Hepatocyte (in vitro differentiated cells): Measurements from ENCODE around the gene FAM210B. TPM values are rescaled to one million over a fixed set of nuclear protein-coding genes. Genes with fewer than 3 reads are reported as not detected.

Experiments used
- DNase-seq: peaks from one replicate; pipeline ENCODE4 v3.0.0-alpha.2; 2016; ENCODE audit warnings: low spot score
- H2AFZ ChIP-seq: fragments of 200-600 bp; sonication (generic); 2 replicates; pipeline ENCODE4 v1.6.0; 2016; ENCODE audit warnings: antibody characterized with exemption, mild to moderate bottlenecking
- H3K27ac ChIP-seq: fragments of 200-600 bp; sonication (generic); 2 replicates; pipeline ENCODE4 v1.5.1; 2016; ENCODE audit warnings: mild to moderate bottlenecking
- H3K27me3 ChIP-seq: fragments of 200-600 bp; sonication (generic); 2 replicates; pipeline ENCODE4 v1.6.1; 2016
- H3K36me3 ChIP-seq: fragments of 200-600 bp; sonication (generic); replicated peaks from 2 replicates; pipeline ENCODE4 v1.5.1; 2016; ENCODE audit warnings: low read depth; ENCODE audit not compliant: insufficient read depth
- H3K4me1 ChIP-seq: fragments of 200-600 bp; sonication (generic); 2 replicates; pipeline ENCODE4 v1.5.1; 2016; ENCODE audit warnings: mild to moderate bottlenecking, moderate library complexity; ENCODE audit not compliant: insufficient read depth
- H3K4me2 ChIP-seq: fragments of 200-600 bp; sonication (generic); 2 replicates; pipeline ENCODE4 v1.6.0; 2016
- H3K4me3 ChIP-seq: fragments of 200-600 bp; sonication (generic); 2 replicates; pipeline ENCODE4 v1.5.1; 2016; ENCODE audit warnings: mild to moderate bottlenecking
- H3K79me2 ChIP-seq: fragments of 200-600 bp; sonication (generic); 2 replicates; pipeline ENCODE4 v1.6.0; 2017; ENCODE audit warnings: mild to moderate bottlenecking
- H3K9me2 ChIP-seq: fragments of 200-600 bp; sonication (generic); replicated peaks from 2 replicates; pipeline ENCODE4 v1.6.0; 2017; ENCODE audit warnings: mild to moderate bottlenecking; ENCODE audit not compliant: insufficient read depth
- H3K9me3 ChIP-seq: fragments of 200-600 bp; sonication (generic); 2 replicates; pipeline ENCODE4 v1.5.1; 2016; ENCODE audit warnings: low read depth, mild to moderate bottlenecking
- H4K20me1 ChIP-seq: fragments of 200-600 bp; sonication (generic); 2 replicates; pipeline ENCODE4 v1.6.0; 2016; ENCODE audit warnings: mild to moderate bottlenecking; ENCODE audit not compliant: insufficient read depth, poor library complexity, severe bottlenecking
- EZH2 ChIP-seq: fragments of 200-600 bp; sonication (generic); IDR thresholded peaks from 2 replicates; pipeline ENCODE4 v1.6.1; 2016; ENCODE audit warnings: antibody characterized with exemption, mild to moderate bottlenecking, borderline replicate concordance
- EZH2phosphoT487 ChIP-seq: fragments of 200-600 bp; sonication (generic); IDR thresholded peaks from one replicate; pipeline ENCODE4 v1.6.1; 2018; ENCODE audit warnings: antibody characterized with exemption, mild to moderate bottlenecking, low read depth, moderate library complexity; ENCODE audit not compliant: unreplicated experiment, severe bottlenecking
- WGBS: methylation state at CpG from one replicate; pipeline ENCODE4 v1.1.6; 2016; ENCODE audit warnings: low lambda C conversion rate; ENCODE audit errors: missing lambda C conversion rate; 5-methylcytosine and 5-hydroxymethylcytosine counted together
- polyA plus RNA-seq: library from polyadenylated mRNA; unstranded; fragments of >200 nt; fragmentation: Nextera tagmentation; extraction: Ambion mirVana; gene quantifications from 2 replicates; pipeline ENCODE4 v1.2.1, GENCODE V29; 2016
- total RNA-seq: library from RNA; depleted of rRNA; stranded (reverse); fragments of >200 nt; gene quantifications from 2 replicates; pipeline ENCODE4 v1.2.3, GENCODE V29; 2014
- TF ChIP-seq, protein P1 (sequence below): fragments of 200-600 bp; sonication (generic); IDR thresholded peaks from 2 replicates; pipeline ENCODE4 v1.5.1; 2016; ENCODE audit warnings: antibody characterized with exemption, mild to moderate bottlenecking; ENCODE audit not compliant: poor library complexity

The FAM210B gene
- total and polyA plus RNA-seq, 2 experiments from 2014 or later: 57.0 to 62.7 TPM

GRCh38 chr20:56348746-56349145, 10.0 kb upstream of the FAM210B start:
- Histone ChIP-seq H3K27ac (peak overlapping the region; percentile 85), H3K79me2 (no peaks in the 10 kb centered on the region), H2AFZ (peak overlapping the region; percentile 22), H3K4me3 (no peak overlapping the region), H3K9me2 (no peaks in the 10 kb centered on the region), H3K9me3 (no peaks in the 10 kb centered on the region), H3K4me1 (peaks cover 5% of the 10 kb centered on the region), H4K20me1 (no peaks in the 10 kb centered on the region), H3K4me2 (peak overlapping the region; percentile 69), H3K27me3 (peaks cover 7% of the 10 kb centered on the region), H3K36me3 (no peaks in the 10 kb centered on the region)
- TF ChIP-seq EZH2phosphoT487 (no peak), EZH2 (no peak)
- TF ChIP-seq, protein P1, sequence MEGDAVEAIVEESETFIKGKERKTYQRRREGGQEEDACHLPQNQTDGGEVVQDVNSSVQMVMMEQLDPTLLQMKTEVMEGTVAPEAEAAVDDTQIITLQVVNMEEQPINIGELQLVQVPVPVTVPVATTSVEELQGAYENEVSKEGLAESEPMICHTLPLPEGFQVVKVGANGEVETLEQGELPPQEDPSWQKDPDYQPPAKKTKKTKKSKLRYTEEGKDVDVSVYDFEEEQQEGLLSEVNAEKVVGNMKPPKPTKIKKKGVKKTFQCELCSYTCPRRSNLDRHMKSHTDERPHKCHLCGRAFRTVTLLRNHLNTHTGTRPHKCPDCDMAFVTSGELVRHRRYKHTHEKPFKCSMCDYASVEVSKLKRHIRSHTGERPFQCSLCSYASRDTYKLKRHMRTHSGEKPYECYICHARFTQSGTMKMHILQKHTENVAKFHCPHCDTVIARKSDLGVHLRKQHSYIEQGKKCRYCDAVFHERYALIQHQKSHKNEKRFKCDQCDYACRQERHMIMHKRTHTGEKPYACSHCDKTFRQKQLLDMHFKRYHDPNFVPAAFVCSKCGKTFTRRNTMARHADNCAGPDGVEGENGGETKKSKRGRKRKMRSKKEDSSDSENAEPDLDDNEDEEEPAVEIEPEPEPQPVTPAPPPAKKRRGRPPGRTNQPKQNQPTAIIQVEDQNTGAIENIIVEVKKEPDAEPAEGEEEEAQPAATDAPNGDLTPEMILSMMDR: no peak
- 4% methylated on average over 3 of the region's 3 CpGs for whole genome bisulfite sequencing
- no peak for DNase-seq

GRCh38 chr20:56350842-56351241, 7.9 kb upstream of the FAM210B start:
- no peaks in the 10 kb centered on the region for H3K9me2 ChIP-seq
- no peak overlapping the region for H2AFZ ChIP-seq
- H3K79me2 ChIP-seq: no peaks in the 10 kb centered on the region
- no peaks in the 10 kb centered on the region for H3K36me3 ChIP-seq
- no peak for TF ChIP-seq EZH2phosphoT487
- TF ChIP-seq, protein P1: no peak
- TF ChIP-seq EZH2: no peak
- WGBS: 91% methylated on average over 2 of the region's 2 CpGs
- H3K27ac ChIP-seq: no peak overlapping the region
- no peaks in the 10 kb centered on the region for H4K20me1 ChIP-seq
- no peaks in the 10 kb centered on the region for H3K9me3 ChIP-seq
- no peaks in the 10 kb centered on the region for H3K27me3 ChIP-seq
- DNase-seq: no peak
- H3K4me3 ChIP-seq: no peak overlapping the region
- H3K4me2 ChIP-seq: no peak overlapping the region
- H3K4me1 ChIP-seq: no peaks in the 10 kb centered on the region

GRCh38 chr20:56352345-56353055, 6.3 kb upstream of the FAM210B start:
- TF ChIP-seq, protein P1: no peak
- TF ChIP-seq EZH2phosphoT487 (no peak), EZH2 (no peak)
- Histone ChIP-seq H3K4me1 (no peaks in the 10 kb centered on the region), H3K4me2 (no peak overlapping the region)

More at GRCh38 chr20:56352345-56353055, 6.3 kb upstream of the FAM210B start:
- no peak for DNase-seq
- 68% methylated on average over 5 of the region's 5 CpGs for WGBS
- H3K9me2 ChIP-seq: no peaks in the 10 kb centered on the region
- no peaks in the 10 kb centered on the region for H4K20me1 ChIP-seq
- H3K36me3 ChIP-seq: no peaks in the 10 kb centered on the region
- H2AFZ ChIP-seq: no peak overlapping the region
- H3K27ac ChIP-seq: no peak overlapping the region
- H3K27me3 ChIP-seq: no peaks in the 10 kb centered on the region
- H3K79me2 ChIP-seq: no peaks in the 10 kb centered on the region
- no peak overlapping the region for H3K4me3 ChIP-seq
- no peaks in the 10 kb centered on the region for H3K9me3 ChIP-seq
